G401 (cell line): ENCODE results near the gene NDUFS4. TPM values are rescaled to one million over a fixed set of nuclear protein-coding genes. Genes with fewer than 3 reads are reported as not detected.
"Not testable (repeated sequence)": the region's sequence is repeated elsewhere in the genome, so short reads cannot be mapped to it uniquely, and the experiment has no call there.

ENCODE experiments used
- DNase-seq: peaks from one replicate; pipeline ENCODE4 v3.0.0-alpha.2; 2015; ENCODE audit warnings: low spot score
- in situ Hi-C: cut with HindIII; loops from 2 replicates; pipeline ENCODE4 v1.10.0; 2016; ENCODE audit warnings: low sequenced_read_pairs, mixed read lengths
- total RNA-seq: library from RNA; depleted of rRNA; stranded (reverse); fragments of >200 nt; shearing (Covaris generic); gene quantifications from 2 replicates; pipeline ENCODE4 v1.2.3, GENCODE V29; 2014

NDUFS4 gene
- total RNA-seq, 1 experiment from 2014 or later, result 127 TPM

- in situ Hi-C loops, result no loop called here
- DNase-seq, result no peak
Observed at GRCh38 chr5:53568871-53569270, 8.4 kb downstream of the NDUFS4 start.

- in situ Hi-C loops, result no loop called here
Observed at GRCh38 chr5:53569453-53569852, 9.0 kb downstream of the NDUFS4 start.

GRCh38 chr5:53571403-53571802 is 11.0 kb downstream of the NDUFS4 start:
- no peak for DNase-seq
- in situ Hi-C loops, result no loop called here

More at GRCh38 chr5:53569453-53569852, 9.0 kb downstream of the NDUFS4 start:
- no peak for DNase-seq

GRCh38 chr5:53575101-53575500 is 14.7 kb downstream of the NDUFS4 start:
- no peak for DNase-seq
- in situ Hi-C loops, result no loop called here

- in situ Hi-C loops, result no loop called here
- no peak for DNase-seq
Observed at GRCh38 chr5:53575831-53576230, 15.4 kb downstream of the NDUFS4 start.

- DNase-seq, result no peak
- in situ Hi-C loops, result no loop called here
Observed at GRCh38 chr5:53576674-53577073, 16.2 kb downstream of the NDUFS4 start.

- in situ Hi-C loops, result no loop called here
- DNase-seq, result no peak
Observed at GRCh38 chr5:53578854-53579253, 18.4 kb downstream of the NDUFS4 start.

GRCh38 chr5:53580547-53580946 is 20.1 kb downstream of the NDUFS4 start:
- no peak for DNase-seq
- in situ Hi-C loops, result no loop called here

GRCh38 chr5:53582225-53582624 is 21.8 kb downstream of the NDUFS4 start:
- no peak for DNase-seq
- in situ Hi-C loops, result no loop called here

- in situ Hi-C loops, result no loop called here
- no peak for DNase-seq
Observed at GRCh38 chr5:53590759-53591158, 30.3 kb downstream of the NDUFS4 start.

GRCh38 chr5:53594419-53594818 is 34.0 kb downstream of the NDUFS4 start:
- in situ Hi-C loops, result no loop called here
- no peak for DNase-seq

GRCh38 chr5:53597894-53598293 is 37.5 kb downstream of the NDUFS4 start:
- in situ Hi-C loops, result no loop called here
- no peak for DNase-seq

GRCh38 chr5:53601570-53601969 is 41.1 kb downstream of the NDUFS4 start:
- no peak for DNase-seq
- in situ Hi-C loops, result no loop called here

GRCh38 chr5:53603009-53603687 is 42.7 kb downstream of the NDUFS4 start:
- peak; percentile 56 for DNase-seq
- in situ Hi-C loops, result no loop called here

GRCh38 chr5:53604309-53604708 is 43.9 kb downstream of the NDUFS4 start:
- in situ Hi-C loops, result no loop called here
- no peak for DNase-seq

- in situ Hi-C loops, result no loop called here
- no peak for DNase-seq
Observed at GRCh38 chr5:53607886-53608285, 47.4 kb downstream of the NDUFS4 start.

GRCh38 chr5:53608897-53609296 is 48.5 kb downstream of the NDUFS4 start:
- in situ Hi-C loops, DNase-seq: not testable (repeated sequence)

- in situ Hi-C loops, result no loop called here
- DNase-seq, result no peak
Observed at GRCh38 chr5:53613061-53613460, 52.6 kb downstream of the NDUFS4 start.

GRCh38 chr5:53613536-53613935 is 53.1 kb downstream of the NDUFS4 start:
- in situ Hi-C loops, result no loop called here
- DNase-seq, result no peak

- no peak for DNase-seq
- in situ Hi-C loops, result no loop called here
Observed at GRCh38 chr5:53614376-53614885, 54.0 kb downstream of the NDUFS4 start.

GRCh38 chr5:53616939-53617549 is 56.6 kb downstream of the NDUFS4 start:
- in situ Hi-C loops, result no loop called here
- no peak for DNase-seq
